Stimulated activated CD4-positive, alpha-beta T cell treated with anti-CD3 and anti-CD28 coated beads, Interleukin-12 subunit alpha, Interleukin-12 subunit beta, amount 100 ng/mL, for 48 hours (primary cell): ENCODE measurements around the gene SRC.

Experiments
- DNase-seq, 3 donors: peaks; one replicate each; pipeline ENCODE4 v3.0.0-alpha.2; 2020; ENCODE audit warnings: low read depth in 2 of 3, low spot score in 1 of 3

The SRC gene

DNA sequence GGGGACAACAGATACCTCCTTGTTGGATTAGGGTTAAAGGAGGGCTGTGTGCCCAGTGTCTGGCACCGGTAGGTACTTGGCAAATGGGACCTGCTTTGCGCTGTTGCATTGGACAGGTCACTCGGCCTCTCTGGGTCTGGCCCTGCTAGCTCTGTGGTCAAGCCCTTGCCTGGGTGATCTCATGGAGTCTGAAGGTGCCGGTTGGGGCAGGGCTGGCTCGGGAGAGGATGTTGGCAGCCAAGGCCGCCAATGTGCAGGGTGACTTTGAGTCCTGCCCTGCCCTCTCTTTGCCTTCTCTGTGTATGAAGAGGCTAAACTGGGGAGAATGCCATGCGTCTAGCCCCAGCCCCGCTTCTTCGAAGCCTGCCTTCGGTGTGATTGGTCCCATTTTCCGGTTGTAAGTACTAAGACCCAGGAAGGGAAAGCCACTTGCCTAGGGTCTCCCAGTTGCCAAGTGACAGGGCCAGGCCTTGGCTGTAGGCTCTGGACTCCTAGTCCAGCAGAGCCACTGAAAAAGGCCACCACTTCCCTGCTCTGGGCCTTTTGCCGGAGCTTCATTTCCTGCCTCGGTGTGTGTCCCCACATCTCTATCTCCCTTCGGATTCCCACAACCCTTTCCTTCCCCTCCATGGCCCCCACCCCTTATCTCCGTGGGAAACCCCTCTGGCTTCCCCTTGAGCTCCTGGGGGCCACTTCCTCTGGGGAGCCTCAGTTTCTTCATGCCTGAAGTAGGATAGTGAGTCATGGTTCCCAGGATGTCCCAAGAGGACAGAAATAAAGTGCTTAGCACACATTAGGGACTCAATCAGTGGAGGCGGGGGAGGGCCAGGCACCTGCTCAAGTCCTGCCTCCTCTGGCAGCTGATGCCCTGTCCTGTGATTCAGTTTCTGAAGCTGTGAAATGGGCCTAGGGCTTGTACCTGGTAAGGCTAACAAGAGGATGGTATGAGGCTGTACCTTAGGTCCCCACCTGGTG, 3.9 kb downstream of the SRC start:
- DNase-seq = no peak

DNA sequence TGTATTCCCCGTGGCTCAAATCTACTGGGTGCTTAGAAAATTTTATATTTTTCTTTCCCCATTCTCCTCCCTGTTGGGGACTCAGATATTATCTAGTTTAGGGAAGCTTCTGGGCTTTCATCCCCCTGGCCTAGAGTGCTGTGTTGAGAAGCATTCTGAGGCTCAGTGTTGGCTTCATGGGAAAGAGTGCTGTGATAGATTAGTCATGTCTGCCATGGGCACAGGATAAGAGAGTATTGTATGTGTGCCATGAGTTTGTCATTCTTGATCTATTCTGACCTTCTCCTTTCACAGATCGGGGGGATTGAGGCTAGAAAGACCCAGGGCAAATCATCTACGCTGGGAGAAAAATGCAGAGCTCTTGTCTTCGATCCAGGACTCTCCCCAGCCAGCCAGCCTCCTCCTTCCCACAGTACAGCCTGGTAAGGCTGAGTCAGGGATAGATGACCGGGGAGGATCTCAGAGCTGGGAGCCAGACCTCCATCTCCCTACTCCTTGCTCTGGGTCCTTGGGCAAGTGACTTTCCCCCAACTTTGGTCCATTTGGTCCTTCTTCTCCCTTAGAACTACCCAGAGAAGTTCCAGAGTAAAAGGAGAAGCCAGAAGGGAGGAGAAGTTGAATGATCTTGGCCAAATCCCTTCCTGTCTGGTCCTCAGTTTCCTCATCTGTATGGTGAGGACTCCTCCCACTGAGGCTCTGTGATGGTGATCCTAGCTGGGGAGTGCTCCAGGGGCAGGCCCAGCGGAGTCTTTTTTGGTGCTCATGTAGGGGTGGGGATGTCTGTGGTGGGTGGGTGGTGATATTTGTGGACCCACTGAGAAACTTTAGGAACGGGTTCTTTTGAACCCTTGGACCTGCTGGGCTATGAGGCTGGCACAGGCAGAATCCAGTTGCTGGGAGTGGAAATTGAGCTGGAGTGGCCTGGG, 5.0 kb downstream of the SRC start:
- no peak for DNase-seq

DNA sequence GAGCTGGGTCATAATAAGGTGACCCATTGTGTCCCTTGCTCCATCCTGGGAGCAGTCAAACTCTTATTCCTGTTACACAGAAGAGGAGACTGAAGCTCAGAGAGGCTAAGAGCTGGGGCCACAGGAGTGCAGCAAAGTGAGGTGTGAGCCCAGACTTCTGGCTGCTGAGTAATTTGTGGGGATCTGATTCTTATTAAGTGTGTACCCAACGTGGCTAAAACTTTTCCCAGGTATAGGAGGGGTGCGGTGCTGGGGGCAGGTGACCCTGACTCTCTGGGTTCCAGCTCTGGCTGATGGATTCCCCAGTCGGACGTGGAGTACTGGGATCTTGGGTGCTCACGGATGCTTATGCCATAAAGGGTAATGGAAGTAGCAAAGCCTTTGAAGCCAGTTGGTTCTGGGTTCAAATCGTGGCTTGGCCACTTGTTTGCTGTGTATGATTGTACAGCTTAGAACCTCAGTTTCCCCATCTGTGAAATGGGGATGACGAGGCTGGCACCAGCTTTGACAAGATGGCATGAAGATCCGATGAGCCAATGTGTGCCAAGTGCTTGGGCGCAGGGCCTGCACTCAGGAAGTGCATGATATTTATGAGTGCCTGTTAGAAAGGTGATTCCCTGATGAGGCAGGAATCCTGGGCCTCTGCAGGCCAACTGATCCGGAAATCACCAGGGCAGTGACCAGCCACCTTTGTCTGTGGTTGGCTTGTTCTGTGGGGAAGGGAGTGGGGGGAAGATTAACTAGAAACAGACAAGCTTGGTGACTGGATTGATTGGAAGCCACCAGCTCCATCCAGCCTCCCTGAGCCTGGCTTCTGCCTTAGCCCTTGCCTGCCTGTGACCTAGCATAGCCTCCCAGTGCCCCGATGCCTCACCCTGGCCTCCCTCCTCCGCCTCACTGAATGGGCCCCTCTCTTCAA, 6.0 kb downstream of the SRC start:
- no peak for DNase-seq

DNA sequence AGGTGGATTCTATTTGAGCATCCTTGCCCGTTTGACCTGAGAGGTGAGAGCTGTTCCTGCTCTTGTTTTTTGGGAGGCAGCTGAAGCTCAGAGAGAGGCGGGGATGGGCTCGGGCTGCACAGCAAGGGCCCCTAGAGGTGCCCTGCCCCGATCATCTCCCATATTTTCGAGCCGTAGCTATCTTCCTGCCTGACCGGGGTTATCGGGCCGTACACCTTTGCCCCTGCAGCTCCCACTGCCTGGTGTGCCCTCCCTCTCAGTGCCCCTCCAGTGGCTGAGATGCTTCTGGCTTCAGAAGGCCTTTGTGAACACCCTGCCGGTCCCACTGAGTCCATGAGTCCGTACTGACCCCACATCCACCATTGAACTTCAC, 6.7 kb downstream of the SRC start:
- no peak for DNase-seq

DNA sequence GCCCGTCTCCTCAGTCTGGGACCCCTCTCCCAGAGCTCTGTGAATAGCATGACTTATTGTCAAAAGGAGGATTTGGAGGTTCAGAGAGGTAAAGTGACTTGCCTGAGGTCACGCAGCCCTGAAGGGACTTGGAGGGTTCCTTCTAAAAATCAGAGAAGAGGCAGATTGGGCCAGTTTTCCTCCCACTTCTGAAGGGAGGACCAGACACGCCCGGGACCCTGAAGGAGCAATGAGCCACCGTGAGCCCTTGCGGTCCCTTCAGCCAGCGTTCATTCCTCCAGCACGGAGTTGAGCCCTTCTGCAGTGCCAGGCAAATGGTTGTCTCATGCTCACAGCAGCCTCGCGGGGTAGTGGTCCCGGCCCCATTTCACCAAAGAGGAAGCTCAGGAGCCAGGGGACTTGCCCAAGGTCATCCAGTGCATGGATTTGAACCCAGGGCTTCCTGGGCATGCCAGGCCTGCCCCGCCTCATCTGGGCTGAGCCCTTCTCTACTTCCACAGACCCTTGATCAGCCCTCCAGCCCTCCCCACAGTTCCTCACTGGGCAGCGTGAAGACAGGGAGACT, 7.4 kb downstream of the SRC start:
- DNase-seq = no peak

DNA sequence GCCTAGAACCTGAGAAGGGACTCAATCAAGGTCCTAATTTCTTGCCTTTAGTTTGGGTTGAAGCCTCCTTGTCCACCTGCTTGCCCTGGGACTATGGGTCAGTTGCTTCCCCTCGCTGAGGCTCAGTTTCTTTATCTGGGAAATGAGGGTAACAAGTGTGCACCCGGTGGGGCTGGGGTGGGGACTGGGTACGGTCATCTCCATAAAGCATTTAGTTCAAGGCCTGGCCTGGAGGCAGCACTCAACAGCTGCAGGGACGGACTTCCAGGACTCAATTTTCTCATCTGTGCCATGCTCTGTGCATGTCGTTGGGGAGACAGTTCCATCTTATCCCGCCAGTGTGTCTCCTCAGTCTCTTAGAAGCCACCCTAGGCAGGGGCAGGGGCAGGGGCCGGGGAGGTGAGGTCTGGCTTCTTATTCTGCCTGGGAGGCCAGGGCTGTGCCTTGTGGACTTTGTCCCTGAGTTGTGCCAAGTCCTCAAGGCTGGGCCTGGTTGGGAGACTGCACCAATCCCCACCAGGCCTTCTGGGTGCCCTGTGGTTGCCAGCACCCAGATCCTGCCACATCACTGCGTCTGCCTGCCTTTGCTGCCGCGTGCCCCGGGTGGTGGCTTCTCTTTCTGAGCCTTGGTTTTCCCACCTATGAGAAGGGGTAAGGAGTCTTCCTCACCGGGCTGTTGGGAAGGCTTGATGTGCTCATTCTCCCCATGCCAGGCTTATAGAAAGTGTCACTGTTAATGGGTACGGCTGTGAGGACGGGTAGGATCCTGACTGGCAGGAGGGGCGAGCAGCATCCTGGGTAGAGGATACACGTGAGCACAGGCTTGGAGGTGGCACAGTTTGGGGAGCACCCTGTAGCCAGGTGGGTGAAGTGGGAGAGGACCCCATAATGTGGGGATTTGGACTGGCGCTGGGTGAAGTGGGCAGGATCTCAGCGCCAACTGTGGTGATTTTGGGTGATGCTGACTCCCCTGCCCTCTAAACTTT, 8.6 kb downstream of the SRC start:
- DNase-seq = no peak

DNA sequence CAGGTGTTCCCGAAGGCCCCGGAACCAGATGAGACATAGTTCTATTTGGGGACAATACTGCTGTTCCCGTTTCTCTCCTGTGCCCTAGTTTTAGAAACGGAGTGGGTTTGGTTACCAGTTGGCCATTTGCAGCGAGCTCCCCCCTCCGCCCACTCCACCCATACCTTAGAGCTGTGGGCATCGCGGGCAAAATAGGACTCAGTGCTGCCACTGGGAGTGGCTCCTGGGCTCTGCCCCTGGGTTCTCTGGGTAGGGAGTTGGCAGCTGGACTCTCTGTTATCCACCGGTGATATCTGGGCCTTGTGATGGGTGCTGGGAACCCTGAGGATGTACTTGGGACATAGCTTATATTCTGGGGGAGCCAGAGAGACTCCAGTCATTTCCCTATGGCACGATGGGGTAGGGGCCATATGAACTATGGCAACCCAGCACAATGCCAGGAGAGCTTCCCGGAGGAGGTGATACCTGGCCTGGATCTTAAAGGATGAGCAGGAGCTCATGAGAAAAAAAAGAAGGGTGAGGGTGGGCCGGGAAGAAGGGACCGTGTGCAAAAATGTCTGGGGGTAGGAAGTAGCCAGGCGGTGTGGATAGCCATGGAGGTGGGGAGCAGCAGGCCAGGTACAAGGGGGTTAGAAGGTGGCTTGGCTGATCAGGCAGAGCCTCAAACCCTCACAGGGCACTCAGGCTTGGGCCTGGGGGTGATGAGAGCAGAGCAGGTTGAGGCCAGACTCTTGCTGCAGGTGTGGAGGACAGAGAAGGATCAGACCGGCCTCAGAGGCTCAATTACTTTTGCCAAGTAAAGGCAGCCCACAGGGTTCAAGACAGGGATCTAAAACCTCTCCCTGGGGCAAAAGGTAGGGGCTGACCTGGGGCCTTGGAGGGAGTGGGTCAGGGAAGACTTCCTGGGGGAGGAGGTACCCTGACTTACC, 9.6 kb downstream of the SRC start:
- DNase-seq = no peak

DNA sequence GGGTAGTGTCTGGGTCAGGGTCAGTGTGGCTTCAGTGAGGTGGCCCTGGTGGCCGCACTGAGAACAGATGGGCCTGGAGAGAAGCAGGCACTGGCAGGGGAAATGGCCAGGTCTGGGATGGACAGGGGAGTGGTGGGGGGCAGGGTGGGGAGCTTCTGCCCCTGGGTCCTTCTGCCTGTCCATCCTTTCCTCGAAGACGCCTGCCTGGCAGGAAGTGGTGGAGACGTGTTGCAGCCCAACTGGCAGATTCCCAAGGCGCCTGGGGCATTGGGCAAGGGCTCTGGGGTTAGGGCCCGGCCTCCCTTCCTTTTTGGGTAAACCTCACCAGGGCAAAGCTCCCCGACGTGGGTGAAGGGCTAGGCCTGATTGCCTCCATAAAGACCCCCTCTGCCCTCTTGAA, 10.4 kb downstream of the SRC start:
- no peak for DNase-seq

DNA sequence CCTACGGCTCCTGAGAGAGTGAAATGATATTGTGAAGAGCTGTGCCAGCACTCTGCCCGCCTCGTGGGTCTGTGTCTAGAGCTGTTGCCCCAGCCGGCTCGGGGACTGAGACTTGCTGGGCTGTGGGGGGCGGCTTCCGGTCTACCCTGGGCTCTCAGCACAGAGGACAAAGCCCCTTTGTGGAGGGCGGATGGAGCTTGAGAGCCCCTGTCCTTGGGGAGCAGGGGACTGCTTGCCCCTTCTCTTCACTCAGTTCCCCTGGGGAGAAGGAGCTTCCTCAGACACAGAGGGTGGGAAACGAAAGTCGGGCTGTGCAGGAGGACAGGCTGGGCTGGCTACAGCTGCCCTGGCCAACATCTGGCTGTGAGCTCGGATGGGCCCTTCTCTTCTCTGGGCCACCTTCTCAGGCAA, 11.0 kb downstream of the SRC start:
- DNase-seq = no peak

DNA sequence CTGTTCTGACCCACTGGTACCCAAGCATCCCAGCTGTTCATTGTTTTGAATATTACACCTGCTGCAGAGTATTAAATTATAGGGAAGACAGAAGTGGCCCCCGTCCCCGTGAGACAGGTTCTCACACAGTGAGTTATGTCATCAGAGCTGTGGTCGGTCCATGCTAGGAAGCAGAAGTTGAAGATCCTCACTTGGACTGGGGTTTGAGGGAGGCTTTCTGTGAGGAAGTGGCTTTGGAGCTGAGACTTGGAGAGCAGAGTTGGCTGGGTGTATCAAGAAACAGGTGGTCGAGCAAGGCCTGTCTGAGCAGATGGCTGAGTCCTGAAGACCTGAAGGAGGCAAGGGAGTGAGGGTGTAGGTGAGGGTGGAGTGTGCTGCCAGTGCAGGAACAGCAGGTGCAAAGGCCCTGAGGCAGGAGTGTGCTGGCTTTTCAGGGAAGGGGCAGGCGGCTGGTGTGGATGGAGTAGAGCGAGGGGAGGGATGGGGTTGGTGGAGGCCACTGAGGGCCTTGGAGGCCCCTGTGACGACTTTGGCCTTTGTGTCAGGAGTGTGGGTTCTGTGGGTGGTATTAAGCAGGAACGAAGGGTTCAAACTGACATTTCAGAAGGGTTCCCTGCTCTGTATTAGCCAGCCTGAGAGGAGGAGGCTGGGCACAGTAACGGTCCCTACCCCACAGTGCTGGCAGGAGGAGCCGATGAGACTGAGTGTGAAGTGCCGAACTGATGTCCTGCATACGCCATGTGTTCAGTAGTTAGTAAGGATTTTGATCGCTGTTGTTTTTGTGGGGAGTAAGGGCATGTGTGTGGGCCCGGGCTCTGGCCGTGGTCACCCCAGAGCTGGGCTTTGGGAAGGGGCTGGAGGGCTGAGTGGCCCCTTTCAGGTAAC, 11.8 kb downstream of the SRC start:
- DNase-seq = no peak

DNA sequence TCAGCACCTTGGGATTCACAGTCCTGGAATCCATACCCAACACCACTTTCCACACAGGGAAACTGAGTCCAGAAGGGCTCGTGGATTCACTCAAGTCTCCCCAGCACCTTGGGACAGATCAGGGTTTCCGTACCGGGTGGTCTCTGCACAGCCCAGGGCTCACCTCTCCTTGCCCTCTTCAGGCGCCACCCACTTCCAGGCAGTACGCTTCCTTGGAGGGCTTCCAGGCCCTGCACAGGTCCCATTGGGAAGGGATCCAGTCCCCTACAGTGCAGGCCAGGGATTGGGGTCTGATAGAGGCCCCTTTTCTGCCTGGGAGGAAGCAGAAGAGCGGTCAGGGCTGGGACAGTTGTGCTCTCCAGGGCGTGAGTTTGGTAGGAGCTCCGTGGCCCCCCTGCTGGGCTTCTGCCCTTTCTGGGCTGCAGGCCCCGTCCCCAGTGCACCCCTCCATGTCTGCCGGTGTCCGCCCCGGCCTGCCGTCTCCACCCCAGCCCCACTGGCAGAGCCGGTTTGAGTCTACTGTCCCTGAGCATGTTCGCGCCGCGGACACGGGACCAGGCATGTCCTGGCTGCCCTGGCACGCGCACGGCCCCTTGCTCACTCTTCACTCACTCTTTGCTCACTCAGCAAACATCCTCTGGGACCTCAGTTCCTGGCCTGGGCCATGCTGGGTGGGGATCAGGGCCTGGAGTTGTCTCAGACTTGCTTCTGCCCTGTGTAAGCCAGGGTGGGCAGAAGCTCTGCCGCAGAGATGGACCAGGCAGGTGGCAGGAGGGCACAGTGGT, 12.6 kb downstream of the SRC start:
- no peak for DNase-seq

DNA sequence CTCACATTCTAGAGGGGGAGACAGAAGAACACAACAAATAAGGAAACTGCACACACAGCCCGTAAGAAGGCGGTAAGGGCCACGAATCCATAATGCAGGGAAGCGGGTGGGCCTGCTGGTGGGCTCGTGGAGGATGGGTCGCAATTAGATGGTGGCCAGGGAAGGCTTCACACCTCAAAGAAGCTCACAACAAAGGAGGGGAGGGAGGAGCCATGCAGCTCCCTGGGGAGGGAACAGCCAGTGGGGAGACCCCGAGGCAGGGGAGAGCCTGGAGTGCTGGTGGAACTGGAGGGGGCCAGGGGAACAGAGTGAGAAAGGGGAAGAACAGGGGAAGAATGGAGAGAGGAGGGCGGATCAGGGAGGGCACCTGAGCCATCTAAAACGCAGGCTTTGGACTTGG, 13.4 kb downstream of the SRC start:
- no peak for DNase-seq

DNA sequence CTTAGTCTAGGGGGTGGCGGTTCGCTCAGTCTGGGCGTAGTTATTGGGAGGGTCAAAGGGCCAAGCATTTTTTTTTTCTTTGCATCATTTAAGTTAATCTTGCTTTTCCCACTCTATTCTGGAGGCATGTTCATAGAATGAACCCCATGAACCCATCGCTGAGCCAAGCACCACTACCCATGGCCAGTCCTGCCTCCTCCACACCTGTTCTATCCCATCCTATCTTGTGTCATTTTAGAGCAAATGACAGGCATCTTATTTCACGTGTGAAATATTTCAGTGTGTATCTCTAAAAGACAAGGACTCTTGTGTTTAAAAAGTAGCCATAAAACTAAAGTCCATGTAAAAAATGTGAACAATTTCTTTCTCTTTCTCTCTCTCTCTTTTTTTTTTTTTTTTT, 13.9 kb downstream of the SRC start:
- no peak for DNase-seq

DNA sequence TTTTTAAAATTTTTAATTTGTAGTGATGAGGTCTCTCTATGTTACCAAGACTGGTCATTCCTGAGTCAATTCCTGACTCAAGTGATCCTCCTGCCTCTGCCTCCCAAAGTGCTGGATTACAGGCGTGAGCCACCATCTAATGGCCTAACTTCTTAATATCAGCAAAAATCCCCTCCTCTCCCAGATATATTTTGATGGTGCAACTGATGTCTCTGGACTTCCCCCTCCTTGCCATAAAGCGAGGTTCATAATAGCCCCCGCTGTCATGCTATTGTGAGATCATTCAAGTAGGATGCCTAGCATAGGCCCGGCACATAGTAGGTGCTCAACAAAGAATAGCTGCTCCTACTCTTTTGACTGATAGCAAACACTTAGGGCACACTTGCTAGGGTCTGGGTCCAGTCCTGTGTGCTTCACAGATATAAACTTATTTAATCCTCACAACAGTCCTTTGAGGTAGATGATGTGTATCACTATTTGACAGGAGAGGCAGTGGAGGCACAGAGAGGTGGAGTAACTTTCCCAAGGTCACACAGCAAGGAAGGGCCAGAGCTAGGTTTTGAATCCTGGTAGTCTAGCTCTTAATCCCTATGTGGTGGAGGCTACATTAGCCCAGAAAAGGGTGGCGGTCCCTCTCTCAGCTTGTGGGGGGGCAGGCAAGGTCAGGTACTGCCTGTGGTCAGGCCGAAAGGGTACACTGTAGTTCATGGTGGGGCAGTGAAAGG, 14.6 kb downstream of the SRC start:
- DNase-seq = no peak

DNA sequence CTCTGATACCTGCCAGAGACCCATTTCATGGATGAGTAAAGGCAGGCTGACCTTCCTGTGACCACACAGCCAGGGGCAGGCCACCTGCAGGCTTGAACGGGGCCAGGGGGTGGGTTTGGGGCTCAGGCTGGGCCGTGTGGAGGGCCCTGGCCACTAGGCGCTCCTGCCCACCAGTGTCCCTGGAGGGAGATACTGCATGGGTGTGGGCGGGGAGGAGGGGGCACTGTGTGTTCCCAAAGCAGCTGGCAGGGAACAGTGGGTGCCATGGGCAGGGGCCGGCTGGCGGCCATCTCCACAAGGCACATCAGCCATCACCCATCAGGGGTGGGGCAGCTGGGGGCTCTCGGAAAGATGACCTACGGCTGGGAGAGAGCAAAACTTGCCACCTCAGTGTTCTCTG, 15.4 kb downstream of the SRC start:
- DNase-seq = no peak

DNA sequence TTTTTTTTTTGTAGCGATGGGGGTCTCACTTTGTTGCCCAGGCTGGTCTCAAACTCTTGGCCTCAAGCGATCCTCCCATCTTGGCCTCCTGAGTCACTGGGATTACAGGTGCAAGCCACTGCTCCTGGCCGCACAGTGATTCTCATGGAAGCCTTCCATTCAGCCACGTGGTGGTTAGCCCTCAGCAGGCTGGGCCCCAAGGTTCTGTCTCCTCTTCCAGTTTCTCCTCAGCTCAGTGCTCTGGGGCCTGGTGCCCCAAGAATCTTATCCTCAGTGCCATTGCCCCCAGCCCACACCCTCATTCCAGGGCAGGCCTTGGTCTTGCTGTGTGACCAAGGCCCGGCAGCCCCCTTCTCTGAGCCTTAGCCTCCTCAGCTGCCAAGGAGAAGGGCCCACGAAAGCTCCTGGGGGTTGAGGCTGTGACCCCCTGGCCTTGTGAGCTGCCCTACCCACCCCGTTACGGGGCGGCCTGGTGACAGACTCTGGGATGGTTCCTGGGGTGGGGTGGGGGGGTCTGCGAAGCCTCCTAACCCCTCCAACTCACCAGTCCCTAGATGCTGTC, 16.4 kb downstream of the SRC start:
- DNase-seq = no peak
